Natural killer cell (primary cell): ENCODE results near the gene FAR2. TPM values are rescaled to one million over a fixed set of nuclear protein-coding genes. Genes with fewer than 3 reads are reported as not detected.

Source experiments
- ATAC-seq, 3 donors: fragments of 150-1000 bp in 2 of 3; fragments of 200-7000 bp in 1 of 3; cut with Tn5 transposase; 1 replicate in 1 of 3; 2 replicates in 2 of 3; pipeline ENCODE4 v1.10.0; 2021; ENCODE audit warnings: mild to moderate bottlenecking in 2 of 3, moderate library complexity in 2 of 3
- DNase-seq, 2 donors: peaks; one replicate each; pipeline versions ENCODE4 v3.0.0 to v3.0.0-alpha.2; 2013 to 2021; ENCODE audit warnings: mixed read lengths in 1 of 2
- H3K27ac ChIP-seq: one replicate; pipeline ENCODE4 v1.5.1; 2013; ENCODE audit warnings: mild to moderate bottlenecking, low read length
- H3K27me3 ChIP-seq: one replicate; pipeline ENCODE4 v1.6.1; 2013; ENCODE audit warnings: low read length; ENCODE audit not compliant: control insufficient read depth, insufficient read depth
- H3K36me3 ChIP-seq: one replicate; pipeline ENCODE4 v1.6.1; 2013; ENCODE audit warnings: low read length; ENCODE audit not compliant: control insufficient read depth, insufficient read depth
- H3K4me1 ChIP-seq: one replicate; pipeline ENCODE4 v1.6.1; 2013; ENCODE audit warnings: low read length; ENCODE audit not compliant: control insufficient read depth, insufficient read depth
- H3K4me3 ChIP-seq: one replicate; pipeline ENCODE4 v1.5.1; 2013; ENCODE audit warnings: low read length
- H3K9me3 ChIP-seq: one replicate; pipeline ENCODE4 v1.6.1; 2013; ENCODE audit warnings: low read length; ENCODE audit not compliant: control insufficient read depth, insufficient read depth
- H3K27ac Mint-ChIP-seq, 2 donors: one replicate each; pipeline ENCODE4 v1.8.0; 2022; ENCODE audit warnings: mild to moderate bottlenecking in 2 of 2, mixed read lengths in 2 of 2, moderate library complexity in 1 of 2
- H3K27me3 Mint-ChIP-seq, 2 donors: one replicate each; pipeline ENCODE4 v1.8.0; 2022; ENCODE audit warnings: low read depth in 2 of 2, mixed read lengths in 2 of 2
- H3K36me3 Mint-ChIP-seq: one replicate; pipeline ENCODE4 v1.8.0; 2022; ENCODE audit warnings: mixed read lengths
- H3K4me1 Mint-ChIP-seq, 2 donors: one replicate each; pipeline ENCODE4 v1.8.0; 2022; ENCODE audit warnings: mixed read lengths in 2 of 2
- H3K4me3 Mint-ChIP-seq: one replicate; pipeline ENCODE4 v1.8.0; 2022; ENCODE audit warnings: mild to moderate bottlenecking, moderate library complexity, mixed read lengths
- H3K9me3 Mint-ChIP-seq, 2 donors: one replicate each; pipeline ENCODE4 v1.8.0; 2022; ENCODE audit warnings: mixed read lengths in 2 of 2
- WGBS: methylation state at CpG from one replicate; pipeline ENCODE4 v1.1.7; 2013; ENCODE audit warnings: missing lambda C conversion rate; ENCODE audit not compliant: insufficient coverage; 5-methylcytosine and 5-hydroxymethylcytosine counted together
- intact Hi-C: fragments of 100-400 bp; cut with micrococcal nuclease; formaldehyde crosslinking; loops from one replicate; pipeline ENCODE4 v1.14.2; 2022
- total RNA-seq, 4 donors: library from RNA; stranded (reverse); fragments of 120-200 nt in 1 of 4; gene quantifications; one replicate each; pipeline versions ENCODE4 v1.2.3 to v1.2.4, GENCODE V29; 2013 to 2022
- TF ChIP-seq, protein P1 (sequence below): fragments of 200-600 bp; IDR thresholded peaks from one replicate; pipeline ENCODE4 v1.8.0; 2022; ENCODE audit warnings: antibody characterized with exemption

Gene FAR2
- total RNA-seq, 3 donors from 2014 or later (not counting 1 experiment from before 2014, with no cell fraction given): 1.5 to 3.5 (median 1.7) TPM

DNA sequence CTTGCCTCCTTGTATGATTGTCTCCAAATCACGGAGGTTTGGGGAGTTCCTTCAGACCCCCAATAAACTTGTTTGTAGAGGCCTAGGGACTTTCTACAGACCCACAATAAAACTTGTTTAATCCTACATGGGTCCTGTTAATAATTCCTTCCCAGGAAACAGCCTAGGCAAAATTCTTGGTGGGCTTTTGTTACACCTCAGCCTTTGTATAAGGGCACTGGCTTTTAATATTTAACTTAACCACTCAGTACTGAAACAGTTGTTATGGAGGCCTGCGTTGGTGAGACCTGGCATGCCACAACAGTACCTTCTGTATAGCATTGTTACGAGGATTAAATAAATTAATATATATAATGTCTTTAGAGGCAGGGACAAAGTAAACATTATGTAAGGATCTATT lies 32.7 kb upstream of the FAR2 start:
- Histone ChIP-seq H3K4me3 (no peak overlapping the region), H3K9me3 (no peaks in the 10 kb centered on the region), H3K4me1 (no peaks in the 10 kb centered on the region), H3K36me3 (no peaks in the 10 kb centered on the region), H3K27me3 (no peaks in the 10 kb centered on the region), H3K27ac (no peak overlapping the region)
- WGBS: 88% methylated on average over 1 of the region's 3 CpGs
- Mint-ChIP-seq H3K27me3 (peaks cover 23 to 24% of the 10 kb centered on the region in 2 donors), H3K4me1 (no peaks in the 10 kb centered on the region), H3K4me3 (no peak overlapping the region), H3K27ac (no peak overlapping the region), H3K9me3 (peaks cover 2% of the 10 kb centered on the region in 2 donors), H3K36me3 (peaks cover 2% of the 10 kb centered on the region)
- intact Hi-C loops: no loop called here
- DNase-seq (no peak), ATAC-seq (no peak)
- TF ChIP-seq, protein P1, sequence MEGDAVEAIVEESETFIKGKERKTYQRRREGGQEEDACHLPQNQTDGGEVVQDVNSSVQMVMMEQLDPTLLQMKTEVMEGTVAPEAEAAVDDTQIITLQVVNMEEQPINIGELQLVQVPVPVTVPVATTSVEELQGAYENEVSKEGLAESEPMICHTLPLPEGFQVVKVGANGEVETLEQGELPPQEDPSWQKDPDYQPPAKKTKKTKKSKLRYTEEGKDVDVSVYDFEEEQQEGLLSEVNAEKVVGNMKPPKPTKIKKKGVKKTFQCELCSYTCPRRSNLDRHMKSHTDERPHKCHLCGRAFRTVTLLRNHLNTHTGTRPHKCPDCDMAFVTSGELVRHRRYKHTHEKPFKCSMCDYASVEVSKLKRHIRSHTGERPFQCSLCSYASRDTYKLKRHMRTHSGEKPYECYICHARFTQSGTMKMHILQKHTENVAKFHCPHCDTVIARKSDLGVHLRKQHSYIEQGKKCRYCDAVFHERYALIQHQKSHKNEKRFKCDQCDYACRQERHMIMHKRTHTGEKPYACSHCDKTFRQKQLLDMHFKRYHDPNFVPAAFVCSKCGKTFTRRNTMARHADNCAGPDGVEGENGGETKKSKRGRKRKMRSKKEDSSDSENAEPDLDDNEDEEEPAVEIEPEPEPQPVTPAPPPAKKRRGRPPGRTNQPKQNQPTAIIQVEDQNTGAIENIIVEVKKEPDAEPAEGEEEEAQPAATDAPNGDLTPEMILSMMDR: no peak

DNA sequence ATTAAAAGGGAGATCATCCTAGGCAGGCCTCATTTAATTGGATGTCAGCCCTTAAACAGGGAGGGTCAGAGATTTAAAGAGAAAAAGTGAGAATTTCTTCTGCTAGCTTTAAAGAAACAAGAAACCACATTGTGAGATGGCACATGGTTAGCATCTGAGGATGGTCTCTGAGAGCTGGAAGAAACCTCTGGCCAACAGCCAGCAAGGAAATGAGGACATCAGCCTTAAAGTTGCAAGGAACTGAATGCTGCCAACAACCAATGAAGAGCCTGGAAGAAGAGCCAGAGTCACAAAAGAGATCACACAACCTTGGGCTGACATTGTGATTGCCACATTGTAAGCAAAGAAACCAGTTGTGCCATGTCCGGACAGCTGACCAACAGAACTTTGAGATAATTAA lies 17.5 kb upstream of the FAR2 start:
- DNase-seq: no peak
- Mint-ChIP-seq H3K4me3 (no peak overlapping the region), H3K27me3 (peaks cover 0 to 28% of the 10 kb centered on the region in 2 donors), H3K4me1 (peaks cover 0 to 6% of the 10 kb centered on the region in 2 donors), H3K27ac (no peak overlapping the region), H3K36me3 (no peaks in the 10 kb centered on the region), H3K9me3 (no peaks in the 10 kb centered on the region)
- Histone ChIP-seq H3K4me3 (no peak overlapping the region), H3K4me1 (no peaks in the 10 kb centered on the region), H3K9me3 (no peaks in the 10 kb centered on the region), H3K36me3 (no peaks in the 10 kb centered on the region), H3K27ac (no peak overlapping the region), H3K27me3 (no peaks in the 10 kb centered on the region)
- intact Hi-C loops: no loop called here
- TF ChIP-seq, protein P1: no peak
- ATAC-seq: no peak
- 91% methylated on average over 1 of the region's 1 CpG for WGBS

DNA sequence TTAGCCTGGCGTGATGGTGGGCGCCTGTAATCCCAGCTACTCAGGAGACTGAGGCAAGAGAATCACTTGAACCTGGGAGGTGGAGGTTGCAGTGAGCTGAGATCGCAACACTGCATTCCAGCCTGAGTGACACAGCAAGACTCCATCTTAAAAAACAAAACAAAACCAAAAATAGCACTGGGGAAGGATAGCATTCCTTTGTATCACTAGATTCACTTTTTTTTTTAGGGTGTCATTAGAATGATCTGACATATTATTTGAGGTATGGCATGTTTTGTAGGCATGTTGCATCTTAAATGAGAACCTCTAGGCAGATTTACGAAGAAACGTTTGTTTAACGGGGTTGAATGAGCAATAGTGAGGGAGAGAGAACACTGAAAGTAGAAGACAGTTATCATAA lies 16.8 kb upstream of the FAR2 start:
- intact Hi-C loops: no loop called here
- 68% methylated on average over 5 of the region's 6 CpGs for WGBS
- no peak overlapping the region for H3K4me3 Mint-ChIP-seq
- no peaks in the 10 kb centered on the region for H3K27me3 ChIP-seq
- H3K4me3 ChIP-seq: no peak overlapping the region
- H3K27me3 Mint-ChIP-seq: peaks cover 5 to 28% of the 10 kb centered on the region in 2 donors
- no peak overlapping the region for H3K27ac ChIP-seq
- no peak overlapping the region for H3K27ac Mint-ChIP-seq
- no peak for ATAC-seq
- no peaks in the 10 kb centered on the region for H3K9me3 ChIP-seq
- H3K36me3 Mint-ChIP-seq: no peaks in the 10 kb centered on the region
- DNase-seq: no peak
- no peaks in the 10 kb centered on the region for H3K36me3 ChIP-seq
- H3K4me1 Mint-ChIP-seq: peaks cover 0 to 6% of the 10 kb centered on the region in 2 donors
- no peaks in the 10 kb centered on the region for H3K4me1 ChIP-seq
- no peaks in the 10 kb centered on the region for H3K9me3 Mint-ChIP-seq
- TF ChIP-seq, protein P1: no peak

DNA sequence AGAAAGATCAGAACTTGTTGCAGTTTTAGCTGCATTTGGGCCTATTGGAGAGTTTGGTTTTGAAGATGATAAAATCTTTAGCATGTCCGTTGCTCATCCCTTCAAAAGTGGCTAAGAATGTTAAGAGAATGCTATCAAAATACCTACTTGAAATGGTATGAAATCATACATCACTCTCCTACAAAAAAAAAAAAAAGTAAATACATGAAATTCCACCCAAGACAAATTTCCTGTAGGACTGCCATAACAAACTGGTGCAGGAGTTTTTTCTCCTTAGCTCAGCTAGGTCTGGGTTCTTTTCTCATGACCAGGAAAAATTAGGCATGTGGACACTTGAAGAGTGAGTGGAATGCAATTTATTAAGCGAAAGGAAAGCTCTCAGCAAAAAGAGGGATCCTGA lies 15.9 kb upstream of the FAR2 start:
- DNase-seq: no peak
- no peak overlapping the region for H3K4me3 Mint-ChIP-seq
- TF ChIP-seq, protein P1: no peak
- H3K27me3 ChIP-seq: no peaks in the 10 kb centered on the region
- 100% methylated on average over 1 of the region's 2 CpGs for WGBS
- peaks cover 8 to 28% of the 10 kb centered on the region in 2 donors for H3K27me3 Mint-ChIP-seq
- ATAC-seq: no peak
- H3K27ac Mint-ChIP-seq: no peak overlapping the region
- intact Hi-C loops: no loop called here
- H3K4me1 Mint-ChIP-seq: peaks cover 0 to 6% of the 10 kb centered on the region in 2 donors
- H3K9me3 ChIP-seq: no peaks in the 10 kb centered on the region
- no peak overlapping the region for H3K27ac ChIP-seq
- H3K4me1 ChIP-seq: no peaks in the 10 kb centered on the region
- H3K36me3 Mint-ChIP-seq: no peaks in the 10 kb centered on the region
- H3K36me3 ChIP-seq: no peaks in the 10 kb centered on the region
- no peak overlapping the region for H3K4me3 ChIP-seq
- H3K9me3 Mint-ChIP-seq: no peaks in the 10 kb centered on the region
